HG02970 (cell line): Measurements from ENCODE around the gene NOP9.
"Not testable (repeated sequence)": the region's sequence is repeated elsewhere in the genome, so short reads cannot be mapped to it uniquely, and the experiment has no call there.

Source experiments
- ATAC-seq: cut with Tn5 transposase; IDR thresholded peaks from one replicate; pipeline ENCODE4 v1.9.1; 2021; ENCODE audit warnings: mild to moderate bottlenecking, moderate library complexity, moderate number of reproducible peaks; ENCODE audit not compliant: unreplicated experiment, low FRiP score

NOP9 gene

GRCh38 chr14:24322672-24323071 lies 23.0 kb downstream of the NOP9 start:
- ATAC-seq, result no peak

- ATAC-seq, result no peak
Observed at GRCh38 chr14:24323341-24323740, 23.7 kb downstream of the NOP9 start.

- no peak for ATAC-seq
Observed at GRCh38 chr14:24324024-24324423, 24.4 kb downstream of the NOP9 start.

- ATAC-seq, result no peak
Observed at GRCh38 chr14:24325041-24325530, 25.4 kb downstream of the NOP9 start.

GRCh38 chr14:24325963-24326362 lies 26.3 kb downstream of the NOP9 start:
- ATAC-seq, result no peak

- ATAC-seq, result no peak
Observed at GRCh38 chr14:24327303-24327702, 27.7 kb downstream of the NOP9 start.

- not testable (repeated sequence) for ATAC-seq
Observed at GRCh38 chr14:24327914-24328313, 28.3 kb downstream of the NOP9 start.

GRCh38 chr14:24329073-24329663 lies 29.5 kb downstream of the NOP9 start:
- no peak for ATAC-seq

GRCh38 chr14:24329736-24330135 lies 30.1 kb downstream of the NOP9 start:
- no peak for ATAC-seq

GRCh38 chr14:24330973-24331674 lies 31.5 kb downstream of the NOP9 start:
- ATAC-seq, result no peak

- no peak for ATAC-seq
Observed at GRCh38 chr14:24331731-24332267, 32.1 kb downstream of the NOP9 start.

GRCh38 chr14:24332268-24332993 lies 32.8 kb downstream of the NOP9 start:
- peak; percentile 51 for ATAC-seq

GRCh38 chr14:24334431-24335291 lies 35.0 kb downstream of the NOP9 start, which contains the start of gene ADCY4:
ADCY4 (minus strand) TSS chr14:24335071; CDS start chr14:24334652, 419 bp downstream.
- ATAC-seq, result no peak

- no peak for ATAC-seq
Observed at GRCh38 chr14:24335461-24336171, 36.0 kb downstream of the NOP9 start.

- no peak for ATAC-seq
Observed at GRCh38 chr14:24337144-24337823, 37.6 kb downstream of the NOP9 start.

- no peak for ATAC-seq
Observed at GRCh38 chr14:24337824-24338175, 38.1 kb downstream of the NOP9 start.

- no peak for ATAC-seq
Observed at GRCh38 chr14:24338843-24339242, 39.2 kb downstream of the NOP9 start.

- ATAC-seq, result no peak
Observed at GRCh38 chr14:24339284-24340151, 39.9 kb downstream of the NOP9 start, which contains the start of gene RIPK3. RIPK3 (minus strand) TSS chr14:24339991; CDS start chr14:24339826, 165 bp downstream.
